AG04450 (cell line): ENCODE measurements around the gene CYP2D6. TPM values are rescaled to one million over a fixed set of nuclear protein-coding genes. Genes with fewer than 3 reads are reported as not detected.
"Not testable (repeated sequence)": the region's sequence is repeated elsewhere in the genome, so short reads cannot be mapped to it uniquely, and the experiment has no call there.

Experiments
- CTCF ChIA-PET: fragments of 300-600, 350-600 bp; formaldehyde crosslinking; extraction: SDS; loops from one replicate; lab custom pipeline; 2022; ENCODE audit warnings: antibody characterized with exemption, inconsistent platforms; lab: Charles Lee
- POLR2A ChIA-PET: fragments of 350-600 bp; formaldehyde crosslinking; extraction: SDS; loops from one replicate; lab custom pipeline; 2021; ENCODE audit warnings: antibody characterized with exemption, inconsistent platforms; lab: Yijun Ruan, JAX
- DNase-seq: peaks from one replicate; pipeline ENCODE4 v3.0.0-alpha.2; 2011; ENCODE audit warnings: low read depth, low spot score
- H3K27ac ChIP-seq: one replicate; pipeline ENCODE4 v1.5.1; 2012; ENCODE audit warnings: low read depth, low read length, control low read depth
- H3K27me3 ChIP-seq: one replicate; pipeline ENCODE4 v1.6.0; 2012; ENCODE audit warnings: low read length; ENCODE audit not compliant: control insufficient read depth, insufficient read depth
- H3K4me3 ChIP-seq: 2 replicates; pipeline ENCODE4 v1.5.1; 2011; ENCODE audit warnings: mild to moderate bottlenecking, low read depth, low read length, control low read depth
- H3K9me3 ChIP-seq: 2 replicates; pipeline ENCODE4 v1.5.1; 2012; ENCODE audit warnings: low read length; ENCODE audit not compliant: control insufficient read depth, insufficient read depth
- polyA plus RNA-seq: library from polyadenylated mRNA; depleted of rRNA; stranded (reverse); fragments of >200 nt; gene quantifications from 2 replicates; pipeline ENCODE4 v1.2.3, GENCODE V29; 2011
- TF ChIP-seq, protein P1 (sequence below): IDR thresholded peaks from 2 replicates; pipeline ENCODE4 v1.5.1; 2011; ENCODE audit warnings: low read depth, low read length, control low read depth, inconsistent platforms

The CYP2D6 gene
- polyA plus RNA-seq, 1 experiment = 0.15 TPM

DNA sequence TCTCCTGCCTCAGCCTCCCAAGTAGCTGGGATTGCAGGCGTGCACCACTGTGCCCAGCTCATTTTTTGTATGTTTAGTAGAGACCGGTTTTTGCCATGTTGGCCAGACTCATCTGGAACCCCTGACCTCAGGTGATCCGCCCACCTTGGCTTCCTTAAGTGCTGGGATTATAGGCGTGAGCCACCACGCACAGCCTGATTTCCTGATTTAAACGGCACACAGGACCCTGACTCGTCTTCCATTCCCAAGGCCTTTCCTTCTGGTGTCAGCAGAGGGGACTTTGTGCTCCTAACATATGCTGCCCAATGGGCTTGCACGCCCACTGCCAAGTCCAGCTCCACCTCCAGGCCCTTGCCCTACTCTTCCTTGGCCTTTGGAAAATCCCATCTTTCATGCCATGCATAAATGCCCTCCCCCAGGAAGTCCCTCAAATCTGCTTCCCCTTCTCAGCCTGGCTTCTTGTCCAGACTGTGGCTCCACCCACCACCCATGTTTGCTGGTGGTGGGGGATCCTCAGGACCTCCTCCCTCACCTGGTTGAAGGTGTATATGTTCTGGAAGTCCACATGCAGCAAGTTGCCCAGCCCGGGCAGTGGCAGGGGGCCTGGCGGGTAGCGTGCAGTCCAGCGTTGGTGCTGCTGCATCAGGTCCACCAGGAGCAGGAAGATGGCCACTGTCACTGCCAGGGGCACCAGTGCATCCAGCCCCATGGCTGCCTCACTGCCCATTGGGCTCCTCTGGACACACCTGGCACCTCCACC is 23.9 kb upstream of the CYP2D6 start:
- no peaks in the 10 kb centered on the region; the same call in 1 of the 2 replicates for H3K9me3 ChIP-seq
- H3K27me3 ChIP-seq = no peaks in the 10 kb centered on the region
- no peak for DNase-seq
- ChIA-PET POLR2A (no interaction called here), CTCF (no interaction called here)
- H3K4me3 ChIP-seq = no peak overlapping the region
- TF ChIP-seq, protein P1, sequence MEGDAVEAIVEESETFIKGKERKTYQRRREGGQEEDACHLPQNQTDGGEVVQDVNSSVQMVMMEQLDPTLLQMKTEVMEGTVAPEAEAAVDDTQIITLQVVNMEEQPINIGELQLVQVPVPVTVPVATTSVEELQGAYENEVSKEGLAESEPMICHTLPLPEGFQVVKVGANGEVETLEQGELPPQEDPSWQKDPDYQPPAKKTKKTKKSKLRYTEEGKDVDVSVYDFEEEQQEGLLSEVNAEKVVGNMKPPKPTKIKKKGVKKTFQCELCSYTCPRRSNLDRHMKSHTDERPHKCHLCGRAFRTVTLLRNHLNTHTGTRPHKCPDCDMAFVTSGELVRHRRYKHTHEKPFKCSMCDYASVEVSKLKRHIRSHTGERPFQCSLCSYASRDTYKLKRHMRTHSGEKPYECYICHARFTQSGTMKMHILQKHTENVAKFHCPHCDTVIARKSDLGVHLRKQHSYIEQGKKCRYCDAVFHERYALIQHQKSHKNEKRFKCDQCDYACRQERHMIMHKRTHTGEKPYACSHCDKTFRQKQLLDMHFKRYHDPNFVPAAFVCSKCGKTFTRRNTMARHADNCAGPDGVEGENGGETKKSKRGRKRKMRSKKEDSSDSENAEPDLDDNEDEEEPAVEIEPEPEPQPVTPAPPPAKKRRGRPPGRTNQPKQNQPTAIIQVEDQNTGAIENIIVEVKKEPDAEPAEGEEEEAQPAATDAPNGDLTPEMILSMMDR = no peak
- no peak overlapping the region for H3K27ac ChIP-seq

DNA sequence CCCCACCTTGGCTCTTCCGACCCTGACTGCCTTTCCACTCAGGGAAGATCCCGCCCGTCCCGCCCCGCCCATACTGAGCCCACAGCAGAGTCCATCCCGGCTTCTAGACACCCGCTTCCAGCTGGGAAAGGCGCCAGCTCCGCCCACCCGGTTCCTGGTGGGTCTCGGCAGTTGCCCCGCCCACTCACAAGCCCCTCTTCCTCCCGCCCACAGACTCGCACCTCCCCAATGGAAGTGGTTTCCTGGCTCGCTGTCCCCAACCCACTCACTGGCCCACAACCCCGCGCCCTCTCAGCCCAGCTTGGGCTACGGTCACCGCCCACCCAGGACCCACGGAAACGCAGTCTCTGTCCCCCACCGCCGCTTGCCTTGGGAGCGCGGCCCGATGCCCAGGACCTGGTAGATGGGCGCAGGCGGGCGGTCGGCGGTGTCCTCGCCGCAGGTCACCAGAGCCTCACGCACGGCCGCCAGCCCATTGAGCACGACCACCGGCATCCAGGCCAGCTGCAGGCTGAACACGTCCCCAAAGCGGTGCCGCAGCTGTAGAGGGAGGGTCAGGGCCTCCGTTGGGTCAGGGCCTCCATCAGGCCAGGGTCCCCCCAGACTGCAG is 22.2 kb upstream of the CYP2D6 start:
- ChIA-PET POLR2A (no interaction called here), CTCF (no interaction called here)
- no peak for DNase-seq

GRCh38 chr22:42151924-42152635 is 21.5 kb upstream of the CYP2D6 start:
- Histone ChIP-seq H3K27ac (no peak overlapping the region), H3K4me3 (no peak overlapping the region), H3K27me3 (no peaks in the 10 kb centered on the region), H3K9me3 (no peaks in the 10 kb centered on the region; the same call in 1 of the 2 replicates)
- ChIA-PET CTCF (no interaction called here), POLR2A (no interaction called here)
- TF ChIP-seq, protein P1 = no peak
- no peak for DNase-seq

More for the DNA sequence above, 22.2 kb upstream of the CYP2D6 start:
- H3K27ac ChIP-seq = no peak overlapping the region
- no peak overlapping the region for H3K4me3 ChIP-seq
- no peaks in the 10 kb centered on the region; the same call in 1 of the 2 replicates for H3K9me3 ChIP-seq
- H3K27me3 ChIP-seq = no peaks in the 10 kb centered on the region
- TF ChIP-seq, protein P1 = no peak

- POLR2A ChIA-PET = interaction anchor here (0.5 kb wide), 1 partner anchor 244 kb away, joined by 4 read pairs; no protein-coding TSS in a partner anchor
- H3K27ac ChIP-seq = no peak overlapping the region
- DNase-seq = no peak
Measured at GRCh38 chr22:42150727-42151590, 20.3 kb upstream of the CYP2D6 start.

DNA sequence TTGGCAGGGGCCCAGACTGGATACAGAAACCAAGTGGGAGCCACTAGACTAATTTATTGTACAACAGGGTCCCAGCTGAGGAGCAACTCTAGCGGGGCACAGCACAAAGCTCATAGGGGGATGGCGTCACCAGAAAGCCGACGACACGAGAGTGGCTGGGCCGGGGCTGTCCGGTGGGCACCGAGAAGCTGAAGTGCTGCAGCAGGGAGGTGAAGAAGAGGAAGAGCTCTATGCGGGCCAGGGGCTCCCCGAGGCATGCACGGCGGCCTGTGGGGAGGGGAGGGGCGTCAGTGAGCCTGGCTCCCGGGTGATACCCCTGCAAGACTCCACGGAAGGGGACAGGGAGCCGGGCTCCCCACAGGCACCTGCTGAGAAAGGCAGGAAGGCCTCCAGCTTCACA is 19.2 kb upstream of the CYP2D6 start:
- DNase-seq, H3K9me3 ChIP-seq, H3K27me3 ChIP-seq, H3K4me3 ChIP-seq, CTCF ChIA-PET, H3K27ac ChIP-seq, POLR2A ChIA-PET: not testable (repeated sequence)

More at GRCh38 chr22:42150727-42151590, 20.3 kb upstream of the CYP2D6 start:
- CTCF ChIA-PET = no interaction called here
- no peak overlapping the region for H3K4me3 ChIP-seq
- TF ChIP-seq, protein P1 = no peak
- H3K9me3 ChIP-seq = no peaks in the 10 kb centered on the region; the same call in 1 of the 2 replicates
- no peaks in the 10 kb centered on the region for H3K27me3 ChIP-seq
